ENCODE results near the gene SLCO3A1.

The SLCO3A1 gene

GRCh38 chr15:92079647-92080255 is 226.2 kb downstream of the SLCO3A1 start:
- H3K4me3 Mint-ChIP-seq = no peak overlapping the region
- H3K27me3 Mint-ChIP-seq = peaks cover 22% of the 10 kb centered on the region
- H3K4me1 Mint-ChIP-seq = no peaks in the 10 kb centered on the region
- no peak overlapping the region for H3K27ac Mint-ChIP-seq
- H3K9me3 Mint-ChIP-seq = no peaks in the 10 kb centered on the region
- ATAC-seq = no peak
- H3K36me3 Mint-ChIP-seq = no peaks in the 10 kb centered on the region

- no peaks in the 10 kb centered on the region for H3K9me3 Mint-ChIP-seq
- H3K4me3 Mint-ChIP-seq = no peak overlapping the region
- no peak for ATAC-seq
- H3K27me3 Mint-ChIP-seq = peaks cover 1% of the 10 kb centered on the region
- no peaks in the 10 kb centered on the region for H3K4me1 Mint-ChIP-seq
- H3K36me3 Mint-ChIP-seq = no peaks in the 10 kb centered on the region
- H3K27ac Mint-ChIP-seq = no peak overlapping the region
Observed at GRCh38 chr15:92082006-92082843, 228.7 kb downstream of the SLCO3A1 start.

GRCh38 chr15:92083190-92083589 is 229.7 kb downstream of the SLCO3A1 start:
- H3K27me3 Mint-ChIP-seq = no peaks in the 10 kb centered on the region
- no peaks in the 10 kb centered on the region for H3K36me3 Mint-ChIP-seq
- no peak for ATAC-seq
- H3K27ac Mint-ChIP-seq = no peak overlapping the region
- no peaks in the 10 kb centered on the region for H3K9me3 Mint-ChIP-seq
- H3K4me3 Mint-ChIP-seq = no peak overlapping the region
- H3K4me1 Mint-ChIP-seq = no peaks in the 10 kb centered on the region

GRCh38 chr15:92087211-92087610 is 233.7 kb downstream of the SLCO3A1 start:
- H3K9me3 Mint-ChIP-seq = no peaks in the 10 kb centered on the region
- H3K4me3 Mint-ChIP-seq = no peak overlapping the region
- H3K27ac Mint-ChIP-seq = no peak overlapping the region

GRCh38 chr15:92091155-92091734 is 237.7 kb downstream of the SLCO3A1 start:
- no peaks in the 10 kb centered on the region for H3K27me3 Mint-ChIP-seq
- H3K4me3 Mint-ChIP-seq = no peak overlapping the region
- H3K4me1 Mint-ChIP-seq = peaks cover 10% of the 10 kb centered on the region
- no peak overlapping the region for H3K27ac Mint-ChIP-seq
- ATAC-seq = no peak
- no peaks in the 10 kb centered on the region for H3K9me3 Mint-ChIP-seq
- no peaks in the 10 kb centered on the region for H3K36me3 Mint-ChIP-seq

More at GRCh38 chr15:92087211-92087610, 233.7 kb downstream of the SLCO3A1 start:
- Mint-ChIP-seq H3K36me3 (no peaks in the 10 kb centered on the region), H3K27me3 (no peaks in the 10 kb centered on the region), H3K4me1 (no peaks in the 10 kb centered on the region)
- no peak for ATAC-seq

- H3K4me1 Mint-ChIP-seq = peaks cover 13% of the 10 kb centered on the region
Observed at GRCh38 chr15:92092289-92093105, 239.0 kb downstream of the SLCO3A1 start.

GRCh38 chr15:92095693-92096092 is 242.2 kb downstream of the SLCO3A1 start:
- Mint-ChIP-seq H3K4me1 (peaks cover 18% of the 10 kb centered on the region), H3K27ac (no peak overlapping the region), H3K36me3 (no peaks in the 10 kb centered on the region), H3K27me3 (peaks cover 12% of the 10 kb centered on the region), H3K4me3 (no peak overlapping the region), H3K9me3 (no peaks in the 10 kb centered on the region)
- peak; percentile 24 for ATAC-seq

More at GRCh38 chr15:92092289-92093105, 239.0 kb downstream of the SLCO3A1 start:
- H3K9me3 Mint-ChIP-seq = no peaks in the 10 kb centered on the region
- no peak overlapping the region for H3K4me3 Mint-ChIP-seq
- H3K27ac Mint-ChIP-seq = no peak overlapping the region
- no peak for ATAC-seq
- peaks cover 4% of the 10 kb centered on the region for H3K27me3 Mint-ChIP-seq
- H3K36me3 Mint-ChIP-seq = no peaks in the 10 kb centered on the region

GRCh38 chr15:92097474-92098178 is 244.1 kb downstream of the SLCO3A1 start:
- no peaks in the 10 kb centered on the region for H3K9me3 Mint-ChIP-seq
- peak; percentile 67 for ATAC-seq
- peaks cover 32% of the 10 kb centered on the region for H3K4me1 Mint-ChIP-seq
- peaks cover 12% of the 10 kb centered on the region for H3K27me3 Mint-ChIP-seq
- H3K4me3 Mint-ChIP-seq = no peak overlapping the region
- H3K36me3 Mint-ChIP-seq = no peaks in the 10 kb centered on the region
- peak overlapping the region; percentile 10 for H3K27ac Mint-ChIP-seq

GRCh38 chr15:92098869-92099268 is 245.4 kb downstream of the SLCO3A1 start:
- Mint-ChIP-seq H3K27me3 (peaks cover 12% of the 10 kb centered on the region), H3K4me1 (peaks cover 37% of the 10 kb centered on the region), H3K27ac (no peak overlapping the region), H3K4me3 (no peak overlapping the region), H3K9me3 (no peaks in the 10 kb centered on the region), H3K36me3 (no peaks in the 10 kb centered on the region)
- ATAC-seq = no peak

GRCh38 chr15:92100301-92100700 is 246.8 kb downstream of the SLCO3A1 start:
- no peak overlapping the region for H3K4me3 Mint-ChIP-seq
- no peaks in the 10 kb centered on the region for H3K36me3 Mint-ChIP-seq
- no peak for ATAC-seq
- H3K9me3 Mint-ChIP-seq = no peaks in the 10 kb centered on the region
- H3K27ac Mint-ChIP-seq = no peak overlapping the region
- peaks cover 12% of the 10 kb centered on the region for H3K27me3 Mint-ChIP-seq
- peaks cover 37% of the 10 kb centered on the region for H3K4me1 Mint-ChIP-seq

- ATAC-seq = no peak
- H3K27ac Mint-ChIP-seq = no peak overlapping the region
- H3K27me3 Mint-ChIP-seq = peaks cover 12% of the 10 kb centered on the region
- H3K36me3 Mint-ChIP-seq = no peaks in the 10 kb centered on the region
- peaks cover 33% of the 10 kb centered on the region for H3K4me1 Mint-ChIP-seq
- H3K9me3 Mint-ChIP-seq = no peaks in the 10 kb centered on the region
- no peak overlapping the region for H3K4me3 Mint-ChIP-seq
Observed at GRCh38 chr15:92100751-92101150, 247.2 kb downstream of the SLCO3A1 start.

- no peaks in the 10 kb centered on the region for H3K36me3 Mint-ChIP-seq
- peaks cover 27% of the 10 kb centered on the region for H3K4me1 Mint-ChIP-seq
- H3K4me3 Mint-ChIP-seq = no peak overlapping the region
- peak overlapping the region; percentile 51 for H3K27ac Mint-ChIP-seq
- H3K9me3 Mint-ChIP-seq = no peaks in the 10 kb centered on the region
- ATAC-seq = no peak
- H3K27me3 Mint-ChIP-seq = peaks cover 12% of the 10 kb centered on the region
Observed at GRCh38 chr15:92101708-92102394, 248.3 kb downstream of the SLCO3A1 start.

- H3K27me3 Mint-ChIP-seq = peaks cover 9% of the 10 kb centered on the region
- ATAC-seq = no peak
- H3K4me1 Mint-ChIP-seq = peaks cover 25% of the 10 kb centered on the region
- H3K36me3 Mint-ChIP-seq = no peaks in the 10 kb centered on the region
- H3K27ac Mint-ChIP-seq = peak overlapping the region; percentile 51
- no peaks in the 10 kb centered on the region for H3K9me3 Mint-ChIP-seq
- no peak overlapping the region for H3K4me3 Mint-ChIP-seq
Observed at GRCh38 chr15:92102395-92102755, 248.9 kb downstream of the SLCO3A1 start.

GRCh38 chr15:92104072-92104471 is 250.6 kb downstream of the SLCO3A1 start:
- Mint-ChIP-seq H3K36me3 (no peaks in the 10 kb centered on the region), H3K27me3 (no peaks in the 10 kb centered on the region), H3K9me3 (no peaks in the 10 kb centered on the region), H3K27ac (no peak overlapping the region), H3K4me1 (peaks cover 20% of the 10 kb centered on the region), H3K4me3 (no peak overlapping the region)
- ATAC-seq = no peak

Data from stimulated activated memory B cell treated with anti-CD40 and anti-IgM and Interleukin-4, amounts not matched to agents 10 μg/mL and 1 μg/mL and 100 μg/mL, for 72 hours (primary cell).